ENCODE results near the gene LHCGR. TPM values are rescaled to one million over a fixed set of nuclear protein-coding genes. Genes with fewer than 3 reads are reported as not detected.

LHCGR gene
- total and polyA plus RNA-seq, 2 experiments from 2014 or later = 0.23 TPM; not detected in 1

- TF ChIP-seq EZH2 (IDR thresholded peaks at IDR 0.05; ENCODE audit: borderline replicate concordance) (no peak), EZH2phosphoT487 (IDR thresholded peaks at IDR 0.05; ENCODE audit: low read depth, severe bottlenecking, unreplicated experiment) (no peak), CTCF (IDR thresholded peaks at IDR 0.05; ENCODE audit: poor library complexity) (no peak)
- WGBS (ENCODE audit: low lambda C conversion rate, missing lambda C conversion rate) = 100% methylated on average over 1 of the region's 1 CpG
- H3K36me3 ChIP-seq (replicated peaks; ENCODE audit: insufficient read depth, low read depth) = no peaks in the 10 kb centered on the region
- H3K9me3 ChIP-seq (ENCODE audit: low read depth) = no peaks in the 10 kb centered on the region
- no peak overlapping the region for H3K4me2 ChIP-seq
- H3K9me2 ChIP-seq (replicated peaks; ENCODE audit: insufficient read depth) = no peaks in the 10 kb centered on the region
- no peak for DNase-seq (ENCODE audit: low spot score)
- H3K4me3 ChIP-seq = no peak overlapping the region
- H2AFZ ChIP-seq = no peak overlapping the region
- no peak overlapping the region for H3K27ac ChIP-seq
- no peaks in the 10 kb centered on the region for H3K4me1 ChIP-seq (ENCODE audit: insufficient read depth)
- H4K20me1 ChIP-seq (ENCODE audit: insufficient read depth, poor library complexity, severe bottlenecking) = no peaks in the 10 kb centered on the region
- H3K79me2 ChIP-seq = no peaks in the 10 kb centered on the region
- H3K27me3 ChIP-seq = no peaks in the 10 kb centered on the region
Measured at GRCh38 chr2:48722391-48722790, 33.1 kb downstream of the LHCGR start.

- TF ChIP-seq EZH2 (IDR thresholded peaks at IDR 0.05; ENCODE audit: borderline replicate concordance) (no peak), EZH2phosphoT487 (IDR thresholded peaks at IDR 0.05; ENCODE audit: low read depth, severe bottlenecking, unreplicated experiment) (no peak), CTCF (IDR thresholded peaks at IDR 0.05; ENCODE audit: poor library complexity) (no peak)
- H3K27ac ChIP-seq = no peak overlapping the region
- H3K9me2 ChIP-seq (replicated peaks; ENCODE audit: insufficient read depth) = no peaks in the 10 kb centered on the region
- H3K4me3 ChIP-seq = no peak overlapping the region
- H3K4me2 ChIP-seq = no peak overlapping the region
- H3K27me3 ChIP-seq = no peaks in the 10 kb centered on the region
- no peaks in the 10 kb centered on the region for H3K79me2 ChIP-seq
- WGBS (ENCODE audit: low lambda C conversion rate, missing lambda C conversion rate) = 90% methylated on average over 2 of the region's 2 CpGs
- H4K20me1 ChIP-seq (ENCODE audit: insufficient read depth, poor library complexity, severe bottlenecking) = no peaks in the 10 kb centered on the region
- no peaks in the 10 kb centered on the region for H3K36me3 ChIP-seq (replicated peaks; ENCODE audit: insufficient read depth, low read depth)
- H3K9me3 ChIP-seq (ENCODE audit: low read depth) = no peaks in the 10 kb centered on the region
- no peaks in the 10 kb centered on the region for H3K4me1 ChIP-seq (ENCODE audit: insufficient read depth)
- no peak overlapping the region for H2AFZ ChIP-seq
- DNase-seq (ENCODE audit: low spot score) = no peak
Measured at GRCh38 chr2:48721158-48721557, 34.4 kb downstream of the LHCGR start.

GRCh38 chr2:48719480-48720177, 35.9 kb downstream of the LHCGR start:
- peaks cover 13% of the 10 kb centered on the region for H3K4me1 ChIP-seq (ENCODE audit: insufficient read depth)
- H3K9me3 ChIP-seq (ENCODE audit: low read depth) = no peaks in the 10 kb centered on the region
- H3K27ac ChIP-seq = peak overlapping the region; percentile 62
- H3K4me3 ChIP-seq = no peak overlapping the region
- no peaks in the 10 kb centered on the region for H3K9me2 ChIP-seq (replicated peaks; ENCODE audit: insufficient read depth)
- H3K4me2 ChIP-seq = peak overlapping the region; percentile 55
- peak; percentile 28 for DNase-seq (ENCODE audit: low spot score)
- H3K79me2 ChIP-seq = no peaks in the 10 kb centered on the region
- 58% methylated on average over 3 of the region's 3 CpGs for WGBS (ENCODE audit: low lambda C conversion rate, missing lambda C conversion rate)
- TF ChIP-seq EZH2phosphoT487 (IDR thresholded peaks at IDR 0.05; ENCODE audit: low read depth, severe bottlenecking, unreplicated experiment) (no peak), EZH2 (IDR thresholded peaks at IDR 0.05; ENCODE audit: borderline replicate concordance) (no peak), CTCF (IDR thresholded peaks at IDR 0.05; ENCODE audit: poor library complexity) (no peak)
- no peaks in the 10 kb centered on the region for H4K20me1 ChIP-seq (ENCODE audit: insufficient read depth, poor library complexity, severe bottlenecking)
- H2AFZ ChIP-seq = no peak overlapping the region
- no peaks in the 10 kb centered on the region for H3K27me3 ChIP-seq
- H3K36me3 ChIP-seq (replicated peaks; ENCODE audit: insufficient read depth, low read depth) = no peaks in the 10 kb centered on the region

All from hepatocyte (in vitro differentiated cells).